Neural progenitor cell (in vitro differentiated cells): ENCODE results near the gene RAB20.

Source experiments
- EZH2phosphoT487 ChIP-seq: fragments of 200-600 bp; sonication (generic); IDR thresholded peaks from 2 replicates; pipeline ENCODE4 v1.6.1; 2017; ENCODE audit warnings: antibody characterized with exemption
- TF ChIP-seq, protein P1 (sequence below): fragments of 200-600 bp; sonication (generic); IDR thresholded peaks from 2 replicates; pipeline ENCODE4 v1.5.1; 2017; ENCODE audit warnings: antibody characterized with exemption, mild to moderate bottlenecking

DNA sequence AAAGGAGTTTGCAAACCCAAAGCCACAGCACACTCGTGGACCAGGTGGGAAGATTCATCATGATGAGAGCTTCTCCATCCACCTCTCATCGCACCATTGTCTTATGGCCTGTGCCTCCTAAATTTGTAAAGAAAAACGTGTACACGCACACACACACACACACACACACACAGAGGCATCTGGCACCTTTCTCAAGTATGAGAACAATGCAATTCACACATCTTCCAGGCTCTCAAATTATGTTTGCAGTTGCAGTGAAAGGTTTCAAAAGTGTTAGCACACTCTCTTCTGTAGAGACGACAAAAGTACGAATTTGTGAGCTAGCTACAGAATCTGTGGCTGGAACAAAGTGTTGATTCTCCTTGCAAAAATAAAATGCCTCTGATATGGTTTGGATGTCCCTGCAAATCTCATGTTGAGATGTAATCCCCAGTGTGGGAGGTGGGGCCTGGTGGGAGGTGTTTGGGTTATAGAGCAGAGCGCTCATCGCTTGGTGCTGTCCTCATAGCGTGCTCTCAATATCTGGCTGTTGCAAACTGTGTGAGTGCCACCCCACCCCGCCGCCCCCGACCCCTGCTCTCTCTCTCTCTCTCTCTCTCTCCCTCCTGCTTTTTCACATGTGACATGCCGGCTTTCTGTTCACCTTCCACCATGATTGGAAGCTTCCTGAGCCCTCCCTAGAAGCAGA, 21.8 kb upstream of the RAB20 start:
- TF ChIP-seq, protein P1, sequence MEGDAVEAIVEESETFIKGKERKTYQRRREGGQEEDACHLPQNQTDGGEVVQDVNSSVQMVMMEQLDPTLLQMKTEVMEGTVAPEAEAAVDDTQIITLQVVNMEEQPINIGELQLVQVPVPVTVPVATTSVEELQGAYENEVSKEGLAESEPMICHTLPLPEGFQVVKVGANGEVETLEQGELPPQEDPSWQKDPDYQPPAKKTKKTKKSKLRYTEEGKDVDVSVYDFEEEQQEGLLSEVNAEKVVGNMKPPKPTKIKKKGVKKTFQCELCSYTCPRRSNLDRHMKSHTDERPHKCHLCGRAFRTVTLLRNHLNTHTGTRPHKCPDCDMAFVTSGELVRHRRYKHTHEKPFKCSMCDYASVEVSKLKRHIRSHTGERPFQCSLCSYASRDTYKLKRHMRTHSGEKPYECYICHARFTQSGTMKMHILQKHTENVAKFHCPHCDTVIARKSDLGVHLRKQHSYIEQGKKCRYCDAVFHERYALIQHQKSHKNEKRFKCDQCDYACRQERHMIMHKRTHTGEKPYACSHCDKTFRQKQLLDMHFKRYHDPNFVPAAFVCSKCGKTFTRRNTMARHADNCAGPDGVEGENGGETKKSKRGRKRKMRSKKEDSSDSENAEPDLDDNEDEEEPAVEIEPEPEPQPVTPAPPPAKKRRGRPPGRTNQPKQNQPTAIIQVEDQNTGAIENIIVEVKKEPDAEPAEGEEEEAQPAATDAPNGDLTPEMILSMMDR, result no peak
- TF ChIP-seq EZH2phosphoT487, result no peak
